ENCODE data around the gene LSM14A. TPM values are rescaled to one million over a fixed set of nuclear protein-coding genes. Genes with fewer than 3 reads are reported as not detected.
A peak's percentile ranks its signal among the peaks of the same experiment; 100 is the strongest.
"Not testable (repeated sequence)": the region's sequence is repeated elsewhere in the genome, so short reads cannot be mapped to it uniquely, and the experiment has no call there.

Gene LSM14A
- 63.7 and 73.7 TPM in 2 replicates for total RNA-seq
- 46.4 TPM for polyA plus RNA-seq (2012)

DNA sequence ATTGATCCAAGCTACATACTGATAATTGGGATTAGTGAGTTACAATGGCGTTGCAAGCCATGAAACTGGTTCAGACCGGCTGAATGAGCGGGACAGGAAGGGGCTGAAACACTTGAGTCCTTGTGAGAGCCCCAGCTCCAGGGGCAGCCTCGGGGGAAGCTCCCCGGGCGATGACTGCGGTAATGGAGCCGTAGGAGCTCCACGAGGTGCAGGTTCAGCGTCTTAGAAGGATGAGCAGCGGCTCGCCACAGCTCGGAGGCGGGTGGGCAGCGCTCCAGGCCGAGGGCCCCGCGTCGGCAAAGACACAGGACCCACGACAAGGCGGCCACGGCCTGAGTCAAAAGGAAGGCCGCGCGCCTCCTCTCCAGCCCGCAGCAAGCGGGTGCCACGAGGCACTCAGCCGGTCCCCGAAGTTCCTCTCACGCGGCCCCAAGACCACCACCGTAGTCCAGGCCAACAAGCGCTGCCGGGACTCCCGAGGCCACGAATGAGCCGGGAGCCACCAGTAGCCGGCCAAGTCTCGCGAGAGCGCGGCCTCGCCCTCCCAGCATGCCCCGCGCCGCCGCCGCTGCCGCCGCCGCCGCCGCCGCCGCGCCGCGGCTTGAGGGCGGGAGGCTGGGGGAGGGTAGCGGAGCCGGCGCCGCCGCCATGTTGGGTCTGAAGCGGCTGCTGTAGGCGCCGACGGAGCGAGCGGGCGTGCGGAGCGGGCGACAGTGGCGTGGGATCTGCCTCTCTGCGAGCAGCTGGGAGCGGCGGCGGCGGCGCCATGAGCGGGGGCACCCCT lies at the start of gene LSM14A:
TSS of gene LSM14A (plus strand) at position 628 of the 784 bp plus-strand sequence. CDS start at position 767, 139 bp downstream.
- DNase-seq (ENCODE audit: low read depth): peak; percentile 90

DNA sequence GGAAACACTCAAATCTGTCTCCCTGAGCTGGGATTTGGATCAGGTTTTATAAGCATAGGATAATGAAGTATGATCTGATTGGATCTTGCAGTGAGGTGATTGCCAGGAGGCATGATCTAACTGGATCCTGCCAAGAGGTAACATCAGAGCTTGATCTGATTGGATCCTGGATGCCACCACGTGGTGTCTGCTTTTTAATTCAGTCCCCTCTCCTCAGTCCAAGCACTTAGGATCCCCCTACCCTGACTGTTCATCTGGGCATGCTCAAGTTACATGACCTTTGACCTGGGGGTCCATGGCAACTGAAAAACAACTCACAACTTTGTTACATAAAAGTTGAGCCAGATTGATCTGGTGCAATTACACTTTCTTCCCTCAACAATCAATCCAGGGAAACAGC lies 47.5 kb upstream of the LSM14A start:
- DNase-seq (ENCODE audit: low read depth): no peak

DNA sequence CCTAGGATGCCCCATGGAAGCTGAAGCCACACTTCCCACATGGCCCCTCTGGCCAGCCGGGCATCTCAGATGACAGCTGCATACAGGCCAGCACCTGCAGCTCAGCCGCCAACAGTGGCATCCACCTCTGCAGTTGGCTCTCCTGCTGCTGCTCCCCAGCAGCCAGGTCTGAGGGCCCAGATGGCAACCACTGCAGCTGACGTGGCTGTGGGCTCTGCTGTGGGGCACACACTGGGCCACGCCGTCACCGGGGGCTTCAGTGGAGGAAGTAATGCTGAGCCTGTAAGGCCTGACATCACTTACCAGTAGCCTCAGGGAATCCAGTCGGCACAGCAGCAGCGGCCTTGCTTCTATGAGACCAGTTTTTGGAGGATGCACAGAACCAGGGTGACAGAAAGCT lies 45.3 kb upstream of the LSM14A start:
- no peak for DNase-seq (ENCODE audit: low read depth)

DNA sequence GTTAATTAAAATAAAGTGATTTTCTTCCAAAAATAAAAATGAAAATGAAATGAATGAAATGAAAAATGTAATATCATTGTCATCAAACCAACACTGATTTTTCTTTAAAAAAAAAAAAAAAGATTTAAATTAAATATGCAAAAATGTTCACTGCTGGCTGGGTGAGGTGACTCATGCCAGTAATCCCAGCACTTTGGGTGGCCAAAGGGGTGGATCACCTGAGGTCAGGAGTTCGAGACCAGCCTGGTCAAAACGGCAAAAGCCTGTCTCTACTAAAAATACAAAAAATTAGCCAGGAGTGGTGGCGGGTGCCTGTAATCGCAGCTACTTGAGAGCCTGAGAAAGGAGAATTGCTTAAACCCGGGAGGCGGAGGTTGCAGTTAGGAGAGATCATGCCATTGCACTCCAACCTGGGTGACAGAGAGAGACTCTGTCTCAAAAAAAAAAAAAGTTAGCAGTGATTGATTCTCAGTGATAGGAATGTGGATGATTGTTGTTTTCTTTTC lies 44.6 kb upstream of the LSM14A start:
- DNase-seq (ENCODE audit: low read depth): no peak

DNA sequence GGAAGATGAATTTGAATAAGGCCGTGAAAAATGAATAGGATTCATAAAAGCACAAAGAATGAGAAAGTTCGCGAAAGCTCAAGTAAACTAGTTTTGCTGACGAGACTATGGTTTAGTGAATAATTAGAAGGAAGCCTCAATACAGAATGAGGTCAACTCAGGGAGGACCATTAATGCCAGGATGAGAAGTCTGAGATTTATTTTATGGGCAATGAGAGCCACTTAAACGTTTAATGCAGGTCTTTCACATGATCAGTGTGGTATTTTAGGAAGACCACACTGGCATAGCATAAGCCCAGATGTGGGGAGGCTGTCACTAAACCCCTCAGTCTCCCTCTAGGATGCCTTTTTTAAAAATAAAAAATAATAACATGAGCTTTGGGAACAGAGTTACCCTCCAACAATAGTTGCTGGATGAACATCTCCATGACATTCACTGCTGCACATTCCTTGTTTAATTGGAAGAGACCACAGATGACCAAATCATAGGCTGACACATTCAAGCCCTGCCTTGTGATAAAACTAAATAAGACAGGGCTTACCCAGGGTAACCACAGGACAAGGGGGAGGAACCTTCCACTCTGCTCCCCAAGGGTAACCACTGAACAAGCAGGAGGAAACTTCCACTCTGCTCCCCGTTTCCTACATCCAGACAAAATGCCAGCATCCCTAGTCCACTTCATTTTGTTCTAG lies 43.6 kb upstream of the LSM14A start:
- peak; percentile 47 for DNase-seq (ENCODE audit: low read depth)

DNA sequence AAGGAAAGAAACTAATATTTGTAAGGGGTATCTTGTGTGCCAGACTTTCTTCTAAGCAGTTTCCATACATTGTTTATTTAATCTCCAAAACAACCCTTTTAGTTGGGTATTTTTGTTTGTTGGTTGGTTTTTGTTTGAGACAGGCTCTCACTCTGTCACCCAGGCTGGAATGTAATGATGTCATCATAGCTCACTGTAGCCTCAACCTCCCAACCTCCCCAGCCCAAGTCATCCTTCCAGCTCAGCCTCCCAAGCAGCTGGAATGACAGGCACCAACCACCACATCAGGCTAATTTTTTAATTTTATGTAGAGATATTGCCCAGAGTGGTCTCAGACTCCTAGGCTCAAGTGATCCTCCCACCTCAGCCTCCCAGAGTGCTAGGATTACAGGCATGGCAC lies 41.2 kb upstream of the LSM14A start:
- no peak for DNase-seq (ENCODE audit: low read depth)

DNA sequence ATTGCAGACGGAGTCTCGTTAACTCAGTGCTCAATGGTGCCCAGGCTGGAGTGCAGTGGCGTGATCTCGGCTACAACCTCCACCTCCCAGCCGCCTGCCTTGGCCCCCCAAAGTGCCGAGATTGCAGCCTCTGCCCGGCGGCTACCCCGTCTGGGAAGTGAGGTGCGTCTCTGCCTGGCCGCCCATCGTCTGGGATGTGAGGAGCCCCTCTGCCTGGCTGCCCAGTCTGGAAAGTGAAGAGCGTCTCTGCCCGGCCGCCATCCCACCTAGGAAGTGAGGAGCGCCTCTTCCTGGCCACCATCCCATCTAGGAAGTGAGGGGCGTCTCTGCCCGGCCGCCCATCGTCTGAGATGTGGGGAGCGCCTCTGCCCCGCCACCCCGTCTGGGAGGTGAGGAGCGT lies 40.2 kb upstream of the LSM14A start:
- DNase-seq (ENCODE audit: low read depth): not testable (repeated sequence)

DNA sequence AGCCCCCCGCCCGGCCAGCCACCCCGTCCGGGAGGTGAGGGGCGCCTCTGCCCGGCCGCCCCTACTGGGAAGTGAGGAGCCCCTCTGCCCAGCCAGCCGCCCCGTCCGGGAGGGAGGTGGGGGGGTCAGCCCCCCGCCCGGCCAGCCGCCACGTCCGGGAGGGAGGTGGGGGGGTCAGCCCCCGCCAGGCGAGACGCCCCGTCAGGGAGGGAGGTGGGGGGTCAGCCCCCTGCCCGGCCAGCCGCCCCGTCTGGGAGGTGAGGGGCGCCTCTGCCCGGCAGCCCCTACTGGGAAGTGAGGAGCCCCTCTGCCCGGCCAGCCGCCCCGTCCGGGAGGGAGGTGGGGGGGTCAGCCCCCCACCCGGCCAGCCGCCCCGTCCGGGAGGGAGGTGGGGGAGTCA lies 39.6 kb upstream of the LSM14A start:
- DNase-seq (ENCODE audit: low read depth): not testable (repeated sequence)

DNA sequence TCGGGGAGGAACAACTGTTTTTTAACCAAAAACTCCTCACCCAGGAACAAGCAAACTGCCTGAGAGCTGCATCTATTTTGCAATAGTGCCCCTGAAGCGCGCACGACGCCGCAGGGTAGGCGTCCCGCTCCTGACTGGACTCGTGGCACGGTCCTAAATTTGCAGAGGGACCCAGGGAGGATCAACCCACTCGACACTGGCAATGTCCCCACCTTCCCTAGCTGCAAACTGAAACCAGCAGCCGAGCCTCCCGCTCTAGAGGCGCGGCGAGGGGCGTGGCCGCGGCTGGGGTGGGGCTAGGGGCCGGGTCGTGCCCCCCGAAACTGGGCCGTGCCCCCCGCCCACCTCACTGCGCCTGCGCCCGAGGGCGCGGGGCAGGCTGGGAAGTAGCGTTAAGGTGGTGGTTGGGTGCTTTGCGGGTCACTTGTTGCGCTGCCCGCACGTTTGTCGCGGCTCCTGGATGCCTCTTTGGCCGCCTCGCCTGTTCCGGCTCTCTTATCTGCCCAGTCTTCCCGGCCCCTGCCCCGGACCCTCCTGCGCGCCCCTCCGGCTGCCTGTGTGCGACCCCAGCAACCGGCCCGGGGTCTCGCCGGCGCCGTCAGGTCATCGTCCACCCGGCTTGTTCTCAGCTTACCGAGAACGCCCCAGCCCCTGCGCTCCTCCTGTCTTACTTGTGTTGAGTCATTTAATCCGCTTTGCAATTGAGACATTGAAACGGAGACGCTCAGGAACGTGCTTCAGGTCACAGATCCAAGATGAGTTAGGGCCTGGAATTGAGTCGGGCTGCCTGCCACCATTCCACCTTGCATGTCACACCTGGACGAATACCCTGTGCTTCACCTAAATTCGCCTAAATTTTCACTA lies 37.9 kb upstream of the LSM14A start:
- DNase-seq (ENCODE audit: low read depth): peak; percentile 90

DNA sequence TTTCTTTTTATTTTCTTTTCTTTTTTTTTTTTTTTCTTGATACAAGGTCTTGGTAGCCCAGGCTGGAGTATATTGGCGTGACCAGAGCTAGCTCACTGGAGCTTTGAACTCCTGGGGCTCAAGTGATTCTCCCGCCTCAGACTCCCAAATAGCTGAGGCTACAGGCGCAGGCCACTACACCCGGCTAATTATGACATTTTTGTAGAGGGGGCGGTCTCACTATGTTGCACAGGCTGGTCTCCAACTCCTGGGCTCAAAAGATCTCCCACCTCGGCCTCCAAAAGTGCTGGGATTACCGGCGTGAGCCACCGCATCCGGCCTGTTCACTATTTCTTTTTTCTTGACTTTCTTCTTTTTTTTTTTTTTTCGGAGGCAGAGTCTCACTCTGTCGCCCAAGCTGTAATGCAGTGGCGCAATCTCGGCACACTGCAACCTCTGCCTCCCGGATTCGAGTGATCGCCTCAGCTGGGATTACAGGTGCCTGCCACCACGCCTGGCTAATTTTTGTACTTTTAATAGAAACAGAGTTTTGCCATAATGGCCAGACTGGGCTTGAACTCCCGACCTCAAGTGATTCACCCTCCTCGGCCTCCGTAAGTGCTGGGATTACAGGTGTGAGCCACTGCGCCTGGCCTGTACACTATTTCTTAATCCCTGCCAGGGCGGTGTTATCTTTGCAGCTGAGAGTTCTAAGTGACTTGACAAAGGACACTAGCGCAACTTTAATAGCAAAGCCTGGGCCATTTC lies 37.1 kb upstream of the LSM14A start:
- no peak for DNase-seq (ENCODE audit: low read depth)

DNA sequence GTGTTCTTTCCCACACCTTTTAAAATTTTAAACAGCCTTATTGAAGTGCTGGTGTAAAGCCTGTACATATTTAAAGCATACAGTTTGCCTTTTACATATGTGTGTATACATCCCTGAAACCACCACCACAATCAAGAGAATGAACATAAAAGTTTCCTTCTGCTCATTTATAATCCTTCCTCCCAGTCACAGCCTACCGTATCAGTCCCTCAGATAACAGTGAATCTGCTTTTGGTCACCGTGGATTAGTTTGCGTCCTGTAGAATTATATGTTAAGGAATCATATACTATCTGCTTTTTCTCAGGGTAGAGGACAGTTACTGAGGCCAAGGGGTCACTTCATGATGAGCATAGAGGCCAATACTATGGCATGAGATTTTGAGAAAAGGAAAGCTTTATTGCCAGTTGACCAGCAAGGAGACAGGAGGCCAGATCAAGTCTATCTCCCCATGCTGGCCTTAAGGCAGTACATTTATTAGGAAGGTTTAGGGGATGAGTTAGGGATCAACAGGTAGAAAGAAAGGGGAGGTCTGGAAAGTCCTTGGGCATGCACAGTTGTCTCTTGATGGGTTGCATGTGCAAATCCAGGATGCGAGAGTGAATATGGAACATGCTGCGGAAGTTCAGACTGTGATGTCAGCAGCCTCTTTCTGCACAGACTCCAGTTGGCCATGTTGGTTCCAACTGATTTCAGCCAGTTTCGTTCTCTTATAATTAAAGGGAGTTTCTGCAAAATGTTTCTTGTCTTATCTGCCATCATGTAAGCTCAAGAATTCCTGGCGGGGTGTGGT lies 36.3 kb upstream of the LSM14A start:
- no peak for DNase-seq (ENCODE audit: low read depth)

DNA sequence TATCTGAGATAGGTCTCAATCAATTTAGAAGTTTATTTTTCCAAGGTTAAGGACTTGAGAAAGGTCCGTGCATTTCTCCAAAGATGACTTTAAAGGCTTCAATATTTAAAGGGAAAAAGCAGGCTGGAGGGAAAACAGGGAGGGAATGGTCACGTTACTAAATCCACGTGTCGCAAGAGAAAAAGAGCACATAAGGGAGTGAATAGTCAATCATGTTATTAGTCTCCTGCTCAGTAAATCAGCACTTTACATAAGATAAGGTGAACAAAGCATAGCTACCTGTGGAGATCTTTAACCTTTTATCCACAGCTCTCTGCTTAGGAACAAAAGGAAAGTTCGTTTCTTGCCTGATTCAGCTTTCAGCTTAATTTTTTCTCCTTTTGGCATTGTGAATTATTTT lies 31.3 kb upstream of the LSM14A start:
- DNase-seq (ENCODE audit: low read depth): no peak

DNA sequence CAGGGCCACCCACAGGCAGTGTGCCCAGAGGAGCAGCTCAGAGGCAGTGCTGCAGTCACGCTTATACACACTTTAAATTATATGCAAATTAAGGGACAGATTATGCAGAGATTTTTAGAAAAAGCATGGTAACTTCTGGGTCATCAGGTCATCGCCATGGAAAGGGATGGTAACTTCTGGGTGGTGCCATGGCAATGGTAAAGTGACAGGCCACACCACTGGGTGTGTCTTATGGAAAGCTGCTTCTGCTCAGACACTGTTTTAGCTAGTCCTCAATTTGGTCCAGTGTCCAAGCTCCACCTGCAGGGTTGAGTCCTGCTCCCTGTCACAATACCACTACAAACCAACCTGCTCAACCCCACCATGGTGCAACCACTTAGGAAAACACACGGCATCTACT lies 29.9 kb upstream of the LSM14A start:
- no peak for DNase-seq (ENCODE audit: low read depth)

DNA sequence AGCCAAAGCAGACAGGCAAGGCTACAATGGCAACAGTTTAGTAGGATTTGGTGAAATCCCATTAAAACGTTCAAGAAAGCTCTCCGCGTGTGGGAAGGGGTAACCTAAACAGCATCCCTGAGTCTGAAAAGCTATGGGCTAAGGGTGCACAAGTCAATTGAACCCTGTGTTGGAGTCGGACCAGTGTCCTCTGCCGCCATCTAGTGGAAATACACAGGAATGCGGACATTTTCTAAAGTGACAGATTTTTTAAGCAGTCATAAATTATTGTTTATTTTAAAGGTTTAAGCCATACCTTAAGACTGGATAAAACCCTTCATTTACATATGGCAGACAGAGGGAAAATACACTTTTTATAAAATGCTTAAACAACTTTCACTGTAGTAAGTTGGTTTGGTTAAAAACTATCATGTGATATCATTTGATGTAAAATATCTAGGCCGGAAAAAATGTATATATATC lies 26.5 kb upstream of the LSM14A start:
- peak; percentile 61 for DNase-seq (ENCODE audit: low read depth)

DNA sequence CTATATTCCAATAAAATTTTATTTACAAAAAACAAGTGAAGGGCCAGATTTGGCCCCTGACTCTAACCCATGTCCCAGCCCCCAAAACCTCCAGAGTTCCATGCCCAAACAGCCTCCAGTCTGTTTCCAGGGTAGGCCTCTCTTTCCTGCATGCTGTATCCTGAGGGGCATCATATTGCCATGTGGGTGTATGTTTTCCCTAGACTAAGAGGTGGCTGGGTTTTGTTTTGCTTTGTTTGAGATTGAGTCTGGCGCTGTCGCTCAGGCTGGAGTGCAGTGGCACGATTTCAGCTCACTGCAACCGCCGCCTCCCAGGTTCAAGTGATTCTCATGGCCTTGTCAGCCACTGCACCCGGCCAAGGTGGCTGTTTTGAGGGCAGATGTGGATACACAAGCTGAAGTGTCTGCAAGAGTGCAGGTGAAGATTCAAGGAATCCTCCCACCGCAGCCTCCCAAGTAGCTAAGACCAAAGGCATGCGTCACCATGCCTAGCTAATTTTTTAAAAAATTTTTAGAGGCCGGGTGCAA lies 23.6 kb upstream of the LSM14A start:
- no peak for DNase-seq (ENCODE audit: low read depth)

DNA sequence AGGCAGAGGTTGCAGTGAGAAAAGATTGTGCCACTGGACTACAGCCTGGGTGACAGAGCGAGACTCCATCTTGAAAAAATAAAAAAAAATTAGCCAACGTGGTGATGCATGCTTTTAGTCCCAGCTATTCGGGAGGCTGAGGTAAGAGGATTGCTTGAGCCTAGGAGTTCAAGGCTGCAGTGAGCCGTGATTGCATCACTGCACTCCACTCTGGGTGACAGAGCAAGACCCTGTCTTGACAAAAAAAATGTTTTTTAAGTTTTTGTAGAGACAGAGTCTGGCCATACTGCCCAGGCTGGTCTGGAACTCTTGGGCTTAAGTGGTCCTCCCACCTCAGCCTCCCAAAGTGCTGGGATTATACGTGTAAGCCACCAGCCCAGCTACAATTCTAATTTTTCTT lies 22.4 kb upstream of the LSM14A start:
- no peak for DNase-seq (ENCODE audit: low read depth)

DNA sequence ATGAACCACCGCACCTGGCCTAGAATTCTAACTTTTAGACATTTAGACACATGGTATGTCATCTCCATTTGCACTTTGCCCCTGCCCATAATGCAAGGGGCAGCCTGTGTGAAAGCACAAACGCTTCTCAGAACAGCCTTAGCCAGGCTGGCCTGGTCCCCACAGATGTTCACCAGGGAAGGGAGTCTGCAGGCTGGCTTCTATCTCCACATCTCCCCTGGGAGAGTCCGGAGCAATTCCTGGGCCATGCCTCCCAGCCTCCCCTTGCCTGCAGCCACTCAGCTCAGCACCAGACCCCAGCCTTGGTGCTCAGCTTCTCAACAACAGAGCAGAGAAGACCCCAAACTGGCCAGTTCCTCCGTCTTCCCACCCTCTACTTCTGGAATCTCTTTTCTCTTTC lies 21.7 kb upstream of the LSM14A start:
- no peak for DNase-seq (ENCODE audit: low read depth)

DNA sequence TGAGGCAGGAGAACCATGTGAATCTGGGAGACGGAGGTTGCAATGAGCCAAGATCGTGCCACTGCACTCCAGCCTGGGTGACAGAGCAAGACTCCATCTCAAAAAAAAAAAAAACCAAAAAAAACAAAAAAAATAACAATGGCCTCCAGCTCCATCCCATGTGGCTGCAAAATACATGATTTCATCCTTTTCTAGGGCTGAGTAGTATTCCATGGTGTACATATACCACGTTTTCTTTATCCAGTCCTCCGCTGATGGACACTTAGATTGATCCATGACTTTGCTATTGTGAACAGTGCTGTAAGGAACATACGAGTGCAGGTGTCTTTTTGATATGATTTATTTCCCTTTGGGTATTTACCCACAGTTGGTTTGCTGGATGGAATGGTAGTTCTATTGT lies 20.9 kb upstream of the LSM14A start:
- DNase-seq (ENCODE audit: low read depth): no peak

DNA sequence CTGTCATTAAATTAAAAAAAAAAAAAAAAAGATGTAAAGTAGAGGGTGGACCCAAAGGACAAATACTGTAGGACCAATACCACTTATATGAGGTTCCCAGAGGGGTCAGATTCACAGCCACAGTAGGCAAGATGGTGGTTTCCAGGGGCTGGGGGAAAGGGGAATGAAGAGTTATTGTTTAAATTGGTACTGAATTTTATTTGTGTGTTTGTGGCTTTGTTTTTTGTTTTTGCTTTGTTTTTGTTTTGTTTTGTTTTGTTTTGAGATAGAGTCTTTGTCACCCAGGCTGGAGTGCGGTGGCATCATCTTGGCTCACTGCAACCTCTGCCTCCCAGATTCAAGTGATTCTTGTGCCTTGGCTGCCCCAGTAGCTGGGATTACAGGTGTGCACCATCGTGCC lies 17.9 kb upstream of the LSM14A start:
- DNase-seq (ENCODE audit: low read depth): no peak

DNA sequence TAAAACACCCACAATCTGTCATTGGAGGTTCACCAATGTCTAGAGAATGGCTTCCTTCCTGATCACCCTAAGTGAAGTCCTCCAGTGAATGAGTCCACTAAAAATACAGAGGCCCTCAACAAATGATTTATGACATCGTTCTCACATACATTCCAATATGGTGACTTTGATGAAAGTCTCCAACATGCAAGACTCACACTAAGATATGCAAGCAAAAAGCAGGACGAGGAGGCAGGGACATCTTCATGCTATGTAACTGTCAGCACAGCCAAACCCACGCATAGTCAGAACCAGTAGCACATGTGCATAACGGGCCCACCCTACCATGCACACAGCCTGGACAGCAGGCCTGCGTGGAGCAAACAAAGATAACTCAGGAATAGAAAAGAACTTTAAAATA lies 16.6 kb upstream of the LSM14A start:
- no peak for DNase-seq (ENCODE audit: low read depth)

All from myocyte (in vitro differentiated cells).